SK-N-SH (cell line): Measurements from ENCODE around the gene B4GALNT4.

Experiments used
- EP300 ChIP-seq, 2 experiments: IDR thresholded peaks; 2 replicates each; pipeline versions ENCODE4 v1.4.0 to v1.6.1; 2012; ENCODE audit warnings: borderline replicate concordance in 1 of 2, low read depth in 1 of 2, low read length in 1 of 2
- FOSL2 ChIP-seq: IDR thresholded peaks from 2 replicates; pipeline ENCODE4 v1.4.0; 2012; ENCODE audit warnings: low read depth, mild to moderate bottlenecking, moderate library complexity, borderline replicate concordance
- JUND ChIP-seq: IDR thresholded peaks from 2 replicates; pipeline ENCODE4 v1.4.0; 2012
- POLR2AphosphoS5 ChIP-seq: IDR thresholded peaks from 2 replicates; pipeline ENCODE4 v1.6.1; 2012; ENCODE audit warnings: low read depth, low read length
- RAD21 ChIP-seq: IDR thresholded peaks from 2 replicates; pipeline ENCODE4 v1.6.1; 2012; ENCODE audit warnings: mild to moderate bottlenecking, low read length
- SIN3A ChIP-seq: IDR thresholded peaks from 2 replicates; pipeline ENCODE4 v1.6.1; 2012; ENCODE audit warnings: low read depth, mild to moderate bottlenecking, low read length, moderate library complexity, borderline replicate concordance
- SMC3 ChIP-seq: IDR thresholded peaks from 2 replicates; pipeline ENCODE4 v1.6.1; 2012; ENCODE audit warnings: low read depth, low read length, improper control_type of control experiment
- TAF1 ChIP-seq: IDR thresholded peaks from 2 replicates; pipeline ENCODE4 v1.6.1; 2012; ENCODE audit warnings: low read depth, mild to moderate bottlenecking, low read length, moderate library complexity, borderline replicate concordance
- TEAD4 ChIP-seq: IDR thresholded peaks from 2 replicates; pipeline ENCODE4 v1.4.0; 2012; ENCODE audit warnings: mild to moderate bottlenecking, borderline replicate concordance; ENCODE audit not compliant: insufficient read depth
- USF1 ChIP-seq: IDR thresholded peaks from 2 replicates; pipeline ENCODE4 v1.4.0; 2012; ENCODE audit warnings: low read depth, borderline replicate concordance
- ZBTB33 ChIP-seq: IDR thresholded peaks from 2 replicates; pipeline ENCODE4 v1.4.0; 2012; ENCODE audit warnings: low read depth, borderline replicate concordance
- TF ChIP-seq, protein P1 (sequence below): fragments of 200-600 bp; sonication (generic); IDR thresholded peaks from 2 replicates; pipeline ENCODE4 v1.6.1; 2017; ENCODE audit warnings: antibody characterized with exemption, mild to moderate bottlenecking, moderate library complexity
- TF ChIP-seq, protein P2 (sequence below): IDR thresholded peaks from 2 replicates; pipeline ENCODE4 v1.6.1; 2012; ENCODE audit warnings: mild to moderate bottlenecking, low read depth, low read length, moderate library complexity

DNA sequence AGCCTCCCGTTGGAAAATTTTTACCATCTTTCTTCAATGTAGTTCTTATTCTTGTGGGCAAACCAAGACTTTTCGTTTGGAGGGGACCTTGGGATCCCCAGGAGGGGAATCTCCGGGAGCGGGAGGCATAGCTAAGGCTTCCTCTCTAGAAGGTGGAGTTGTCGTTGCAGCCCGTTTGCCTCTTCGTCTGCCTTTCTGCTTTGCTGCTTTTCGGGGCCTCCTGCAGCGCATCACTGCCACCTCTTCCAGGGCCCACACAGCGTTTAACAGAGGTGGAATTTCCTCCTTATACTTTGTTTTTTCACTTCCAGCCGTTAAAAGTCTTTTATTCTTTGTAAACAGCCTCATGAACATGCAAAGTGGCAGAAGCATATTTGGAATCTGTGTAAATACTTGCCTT, 45.1 kb upstream of the B4GALNT4 start:
- TF ChIP-seq, protein P1, sequence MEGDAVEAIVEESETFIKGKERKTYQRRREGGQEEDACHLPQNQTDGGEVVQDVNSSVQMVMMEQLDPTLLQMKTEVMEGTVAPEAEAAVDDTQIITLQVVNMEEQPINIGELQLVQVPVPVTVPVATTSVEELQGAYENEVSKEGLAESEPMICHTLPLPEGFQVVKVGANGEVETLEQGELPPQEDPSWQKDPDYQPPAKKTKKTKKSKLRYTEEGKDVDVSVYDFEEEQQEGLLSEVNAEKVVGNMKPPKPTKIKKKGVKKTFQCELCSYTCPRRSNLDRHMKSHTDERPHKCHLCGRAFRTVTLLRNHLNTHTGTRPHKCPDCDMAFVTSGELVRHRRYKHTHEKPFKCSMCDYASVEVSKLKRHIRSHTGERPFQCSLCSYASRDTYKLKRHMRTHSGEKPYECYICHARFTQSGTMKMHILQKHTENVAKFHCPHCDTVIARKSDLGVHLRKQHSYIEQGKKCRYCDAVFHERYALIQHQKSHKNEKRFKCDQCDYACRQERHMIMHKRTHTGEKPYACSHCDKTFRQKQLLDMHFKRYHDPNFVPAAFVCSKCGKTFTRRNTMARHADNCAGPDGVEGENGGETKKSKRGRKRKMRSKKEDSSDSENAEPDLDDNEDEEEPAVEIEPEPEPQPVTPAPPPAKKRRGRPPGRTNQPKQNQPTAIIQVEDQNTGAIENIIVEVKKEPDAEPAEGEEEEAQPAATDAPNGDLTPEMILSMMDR: no peak
- TF ChIP-seq JUND (no peak), POLR2AphosphoS5 (no peak), EP300 (IDR thresholded peaks at IDR 0.05; ENCODE audit: borderline replicate concordance in 1 of 2, low read depth in 1 of 2, low read length in 1 of 2) (no peak), ZBTB33 (no peak), USF1 (no peak), SMC3 (no peak), SIN3A (no peak), TAF1 (no peak), RAD21 (no peak), FOSL2 (no peak), TEAD4 (no peak)
- TF ChIP-seq, protein P2, sequence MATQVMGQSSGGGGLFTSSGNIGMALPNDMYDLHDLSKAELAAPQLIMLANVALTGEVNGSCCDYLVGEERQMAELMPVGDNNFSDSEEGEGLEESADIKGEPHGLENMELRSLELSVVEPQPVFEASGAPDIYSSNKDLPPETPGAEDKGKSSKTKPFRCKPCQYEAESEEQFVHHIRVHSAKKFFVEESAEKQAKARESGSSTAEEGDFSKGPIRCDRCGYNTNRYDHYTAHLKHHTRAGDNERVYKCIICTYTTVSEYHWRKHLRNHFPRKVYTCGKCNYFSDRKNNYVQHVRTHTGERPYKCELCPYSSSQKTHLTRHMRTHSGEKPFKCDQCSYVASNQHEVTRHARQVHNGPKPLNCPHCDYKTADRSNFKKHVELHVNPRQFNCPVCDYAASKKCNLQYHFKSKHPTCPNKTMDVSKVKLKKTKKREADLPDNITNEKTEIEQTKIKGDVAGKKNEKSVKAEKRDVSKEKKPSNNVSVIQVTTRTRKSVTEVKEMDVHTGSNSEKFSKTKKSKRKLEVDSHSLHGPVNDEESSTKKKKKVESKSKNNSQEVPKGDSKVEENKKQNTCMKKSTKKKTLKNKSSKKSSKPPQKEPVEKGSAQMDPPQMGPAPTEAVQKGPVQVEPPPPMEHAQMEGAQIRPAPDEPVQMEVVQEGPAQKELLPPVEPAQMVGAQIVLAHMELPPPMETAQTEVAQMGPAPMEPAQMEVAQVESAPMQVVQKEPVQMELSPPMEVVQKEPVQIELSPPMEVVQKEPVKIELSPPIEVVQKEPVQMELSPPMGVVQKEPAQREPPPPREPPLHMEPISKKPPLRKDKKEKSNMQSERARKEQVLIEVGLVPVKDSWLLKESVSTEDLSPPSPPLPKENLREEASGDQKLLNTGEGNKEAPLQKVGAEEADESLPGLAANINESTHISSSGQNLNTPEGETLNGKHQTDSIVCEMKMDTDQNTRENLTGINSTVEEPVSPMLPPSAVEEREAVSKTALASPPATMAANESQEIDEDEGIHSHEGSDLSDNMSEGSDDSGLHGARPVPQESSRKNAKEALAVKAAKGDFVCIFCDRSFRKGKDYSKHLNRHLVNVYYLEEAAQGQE: no peak
